Measurements from ENCODE around the gene LHX1.
A peak's percentile ranks its signal among the peaks of the same experiment; 100 is the strongest.

LHX1 gene

DNA sequence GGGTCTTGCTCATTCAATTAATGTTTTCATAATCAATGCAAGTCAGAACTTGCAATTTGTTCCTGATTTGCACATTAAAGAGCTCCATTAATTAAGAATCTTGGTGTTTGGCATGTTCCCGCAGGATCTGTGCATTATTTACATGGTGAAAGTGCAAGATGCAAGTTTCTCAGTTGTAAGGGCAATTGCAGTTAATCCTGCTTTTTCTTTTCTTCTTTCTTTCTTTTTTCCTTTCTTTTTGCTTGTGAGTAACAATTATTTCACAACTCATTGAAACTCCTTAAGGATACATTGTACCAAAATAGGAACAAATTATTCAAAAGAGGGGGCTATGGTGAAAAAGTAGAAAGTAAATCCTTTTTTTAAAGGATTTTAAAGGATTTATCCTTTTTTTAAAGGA lies 35.6 kb downstream of the LHX1 start:
- H3K36me3 ChIP-seq (ENCODE audit: insufficient read depth, low read length), result peaks cover 16% of the 10 kb centered on the region; the same call in 1 of the 2 replicates

DNA sequence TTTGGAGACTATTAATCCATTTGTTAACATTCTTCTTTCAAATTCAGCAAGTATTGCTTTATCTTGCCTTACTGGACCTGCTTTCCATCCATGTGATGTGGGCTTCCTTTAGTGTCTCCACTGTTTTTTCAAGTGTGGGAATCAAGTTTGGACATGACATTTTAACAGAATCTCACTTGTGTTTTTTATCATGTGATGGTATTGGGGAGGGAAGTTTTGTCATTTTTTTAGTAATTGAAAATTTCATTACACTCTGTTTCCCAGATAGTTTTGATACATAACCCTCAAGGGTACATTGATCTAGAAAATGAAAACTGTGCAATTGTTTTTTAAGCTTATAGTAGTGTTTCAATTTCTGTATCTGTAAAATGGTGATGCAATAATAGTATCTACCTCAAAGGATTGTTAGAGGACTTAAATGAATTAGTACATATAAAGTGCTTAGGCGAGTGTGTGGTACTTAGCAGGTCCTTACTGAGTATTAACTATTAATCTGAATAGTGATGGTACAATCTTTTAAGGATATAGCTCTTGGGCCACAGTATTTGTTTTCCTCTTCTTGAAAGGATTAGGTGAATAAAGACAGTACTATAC lies 38.7 kb downstream of the LHX1 start:
- peaks cover 3% of the 10 kb centered on the region for H3K4me1 ChIP-seq (ENCODE audit: insufficient read depth, low read length, poor library complexity, severe bottlenecking)

More for the DNA sequence above, 35.6 kb downstream of the LHX1 start:
- H3K4me3 ChIP-seq (ENCODE audit: low read length, poor library complexity, severe bottlenecking), result no peak overlapping the region
- no peaks in the 10 kb centered on the region for H3K27me3 ChIP-seq (ENCODE audit: insufficient read depth, low read length, poor library complexity, severe bottlenecking)
- peaks cover 78% of the 10 kb centered on the region for H3K79me2 ChIP-seq (ENCODE audit: insufficient read depth, low read length)
- H3K9me3 ChIP-seq (ENCODE audit: insufficient read depth, low read depth, low read length), result no peaks in the 10 kb centered on the region
- no peaks in the 10 kb centered on the region for H3K9me2 ChIP-seq (replicated peaks; ENCODE audit: low read depth, low read length)
- no peak overlapping the region for H2AFZ ChIP-seq (ENCODE audit: low read length)
- peaks cover 2% of the 10 kb centered on the region for H3K4me1 ChIP-seq (ENCODE audit: insufficient read depth, low read length, poor library complexity, severe bottlenecking)
- no peak overlapping the region for H3K9ac ChIP-seq (ENCODE audit: low read depth, low read length, poor library complexity, severe bottlenecking)
- no peaks in the 10 kb centered on the region for H3F3A ChIP-seq (ENCODE audit: low read depth)
- H3K4me2 ChIP-seq (ENCODE audit: low read depth, low read length, poor library complexity, severe bottlenecking), result peak overlapping the region; percentile 6
- H4K20me1 ChIP-seq (ENCODE audit: insufficient read depth, low read length, poor library complexity, severe bottlenecking), result peaks cover 14% of the 10 kb centered on the region
- TF ChIP-seq, protein P1, sequence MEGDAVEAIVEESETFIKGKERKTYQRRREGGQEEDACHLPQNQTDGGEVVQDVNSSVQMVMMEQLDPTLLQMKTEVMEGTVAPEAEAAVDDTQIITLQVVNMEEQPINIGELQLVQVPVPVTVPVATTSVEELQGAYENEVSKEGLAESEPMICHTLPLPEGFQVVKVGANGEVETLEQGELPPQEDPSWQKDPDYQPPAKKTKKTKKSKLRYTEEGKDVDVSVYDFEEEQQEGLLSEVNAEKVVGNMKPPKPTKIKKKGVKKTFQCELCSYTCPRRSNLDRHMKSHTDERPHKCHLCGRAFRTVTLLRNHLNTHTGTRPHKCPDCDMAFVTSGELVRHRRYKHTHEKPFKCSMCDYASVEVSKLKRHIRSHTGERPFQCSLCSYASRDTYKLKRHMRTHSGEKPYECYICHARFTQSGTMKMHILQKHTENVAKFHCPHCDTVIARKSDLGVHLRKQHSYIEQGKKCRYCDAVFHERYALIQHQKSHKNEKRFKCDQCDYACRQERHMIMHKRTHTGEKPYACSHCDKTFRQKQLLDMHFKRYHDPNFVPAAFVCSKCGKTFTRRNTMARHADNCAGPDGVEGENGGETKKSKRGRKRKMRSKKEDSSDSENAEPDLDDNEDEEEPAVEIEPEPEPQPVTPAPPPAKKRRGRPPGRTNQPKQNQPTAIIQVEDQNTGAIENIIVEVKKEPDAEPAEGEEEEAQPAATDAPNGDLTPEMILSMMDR (conservative IDR thresholded peaks at IDR 0.05; ENCODE audit: low read length), result no peak
- TF ChIP-seq EZH2phosphoT487 (IDR thresholded peaks at IDR 0.05; ENCODE audit: borderline replicate concordance), result no peak

DNA sequence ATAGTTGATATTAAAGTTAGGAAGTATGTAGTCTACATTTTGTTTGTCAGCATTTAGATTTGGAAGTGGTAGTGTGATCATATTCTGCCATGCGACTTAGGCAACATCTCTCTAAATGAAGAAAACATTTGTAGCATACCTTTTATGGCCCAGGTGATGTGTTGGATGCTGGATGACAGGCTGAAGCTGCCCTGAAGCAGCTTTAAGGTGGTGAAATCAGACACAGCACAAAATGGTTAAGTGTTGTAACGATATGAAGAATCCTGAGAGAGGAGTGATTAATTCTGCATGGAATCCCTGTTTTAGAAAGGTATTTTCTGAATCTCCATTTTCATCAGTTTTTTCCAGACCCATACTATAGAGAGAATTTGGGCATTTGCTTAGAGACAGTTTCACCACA lies 39.8 kb downstream of the LHX1 start:
- no peaks in the 10 kb centered on the region for H3K27me3 ChIP-seq (ENCODE audit: insufficient read depth, low read length, poor library complexity, severe bottlenecking)
- peaks cover 3% of the 10 kb centered on the region for H3K4me1 ChIP-seq (ENCODE audit: insufficient read depth, low read length, poor library complexity, severe bottlenecking)
- H3F3A ChIP-seq (ENCODE audit: low read depth), result no peaks in the 10 kb centered on the region
- H3K9me2 ChIP-seq (replicated peaks; ENCODE audit: low read depth, low read length), result no peaks in the 10 kb centered on the region
- peaks cover 3% of the 10 kb centered on the region; the same call in 1 of the 2 replicates for H3K36me3 ChIP-seq (ENCODE audit: insufficient read depth, low read length)
- TF ChIP-seq, protein P1 (conservative IDR thresholded peaks at IDR 0.05; ENCODE audit: low read length), result no peak
- TF ChIP-seq EZH2phosphoT487 (IDR thresholded peaks at IDR 0.05; ENCODE audit: borderline replicate concordance), result no peak
- H3K4me3 ChIP-seq (ENCODE audit: low read length, poor library complexity, severe bottlenecking), result no peak overlapping the region
- H3K9me3 ChIP-seq (ENCODE audit: insufficient read depth, low read depth, low read length), result no peaks in the 10 kb centered on the region
- no peak overlapping the region for H2AFZ ChIP-seq (ENCODE audit: low read length)
- H3K9ac ChIP-seq (ENCODE audit: low read depth, low read length, poor library complexity, severe bottlenecking), result no peak overlapping the region
- H3K79me2 ChIP-seq (ENCODE audit: insufficient read depth, low read length), result peaks cover 86% of the 10 kb centered on the region
- no peak overlapping the region for H3K4me2 ChIP-seq (ENCODE audit: low read depth, low read length, poor library complexity, severe bottlenecking)
- H4K20me1 ChIP-seq (ENCODE audit: insufficient read depth, low read length, poor library complexity, severe bottlenecking), result peaks cover 23% of the 10 kb centered on the region

More for the DNA sequence above, 38.7 kb downstream of the LHX1 start:
- no peaks in the 10 kb centered on the region for H3F3A ChIP-seq (ENCODE audit: low read depth)
- H2AFZ ChIP-seq (ENCODE audit: low read length), result no peak overlapping the region
- peaks cover 3% of the 10 kb centered on the region; the same call in 1 of the 2 replicates for H3K36me3 ChIP-seq (ENCODE audit: insufficient read depth, low read length)
- peaks cover 91% of the 10 kb centered on the region for H3K79me2 ChIP-seq (ENCODE audit: insufficient read depth, low read length)
- no peaks in the 10 kb centered on the region for H3K9me3 ChIP-seq (ENCODE audit: insufficient read depth, low read depth, low read length)
- H3K4me2 ChIP-seq (ENCODE audit: low read depth, low read length, poor library complexity, severe bottlenecking), result no peak overlapping the region
- no peaks in the 10 kb centered on the region for H3K9me2 ChIP-seq (replicated peaks; ENCODE audit: low read depth, low read length)
- no peak overlapping the region for H3K9ac ChIP-seq (ENCODE audit: low read depth, low read length, poor library complexity, severe bottlenecking)
- H3K27me3 ChIP-seq (ENCODE audit: insufficient read depth, low read length, poor library complexity, severe bottlenecking), result no peaks in the 10 kb centered on the region
- H4K20me1 ChIP-seq (ENCODE audit: insufficient read depth, low read length, poor library complexity, severe bottlenecking), result peaks cover 23% of the 10 kb centered on the region
- TF ChIP-seq, protein P1 (conservative IDR thresholded peaks at IDR 0.05; ENCODE audit: low read length), result no peak
- no peak for TF ChIP-seq EZH2phosphoT487 (IDR thresholded peaks at IDR 0.05; ENCODE audit: borderline replicate concordance)
- H3K4me3 ChIP-seq (ENCODE audit: low read length, poor library complexity, severe bottlenecking), result no peak overlapping the region

Data from Loucy (cell line).